Omental fat pad (tissue), 4 donors: ENCODE measurements around the gene FRMPD4. TPM values are rescaled to one million over a fixed set of nuclear protein-coding genes. Genes with fewer than 3 reads are reported as not detected.

Source experiments
- ATAC-seq: fragments of 150-250 bp; one replicate; pipeline ENCODE4 v1.9.1; 2016; ENCODE audit warnings: mild to moderate bottlenecking, moderate library complexity; ENCODE audit not compliant: low FRiP score
- DNase-seq: peaks from one replicate; pipeline ENCODE4 v3.0.0-alpha.2; 2019; ENCODE audit warnings: low spot score
- CTCF ChIP-seq, 3 donors: fragments of 450-650 bp; IDR thresholded peaks; one replicate each; pipeline ENCODE4 v1.5.1; 2016 to 2017; ENCODE audit warnings: antibody characterized with exemption in 3 of 3, mild to moderate bottlenecking in 3 of 3, moderate library complexity in 2 of 3
- total RNA-seq, 4 donors: library from RNA; depleted of rRNA; stranded (reverse); fragments of >200 nt; gene quantifications; one replicate each; pipeline ENCODE4 v1.1.0, GENCODE V29; 2016

The FRMPD4 gene
- total RNA-seq, 4 donors from 2014 or later = 0.12 to 0.47 (median 0.25) TPM

- no peak for ATAC-seq
- TF ChIP-seq CTCF (IDR thresholded peaks at IDR 0.05) = no peak
- no peak for DNase-seq
These were observed 258.3 kb downstream of the FRMPD4 start for GRCh38 chrX:12396584-12396983.

GRCh38 chrX:12400218-12400617 is 261.9 kb downstream of the FRMPD4 start:
- DNase-seq (no peak), ATAC-seq (no peak)
- TF ChIP-seq CTCF (IDR thresholded peaks at IDR 0.05) = no peak

- ATAC-seq = no peak
- DNase-seq = no peak
- TF ChIP-seq CTCF (IDR thresholded peaks at IDR 0.05) = no peak
These were observed 263.0 kb downstream of the FRMPD4 start for GRCh38 chrX:12401252-12401651.

- no peak for TF ChIP-seq CTCF (IDR thresholded peaks at IDR 0.05)
- DNase-seq (no peak), ATAC-seq (no peak)
These were observed 265.3 kb downstream of the FRMPD4 start for GRCh38 chrX:12403474-12404082.

GRCh38 chrX:12405306-12405705 is 267.0 kb downstream of the FRMPD4 start:
- DNase-seq = no peak
- TF ChIP-seq CTCF (IDR thresholded peaks at IDR 0.05) = no peak
- ATAC-seq = no peak

- DNase-seq (no peak), ATAC-seq (no peak)
- no peak for TF ChIP-seq CTCF (IDR thresholded peaks at IDR 0.05)
These were observed 272.2 kb downstream of the FRMPD4 start for GRCh38 chrX:12410523-12410922.

GRCh38 chrX:12411831-12412230 is 273.6 kb downstream of the FRMPD4 start:
- no peak for TF ChIP-seq CTCF (IDR thresholded peaks at IDR 0.05)
- no peak for ATAC-seq

More at GRCh38 chrX:12411831-12412230, 273.6 kb downstream of the FRMPD4 start:
- DNase-seq = no peak
